ENCODE data around the gene CA10. TPM values are rescaled to one million over a fixed set of nuclear protein-coding genes. Genes with fewer than 3 reads are reported as not detected.

The CA10 gene
- total RNA-seq, 1 donor from 2014 or later: not detected

GRCh38 chr17:52027081-52027480 lies 131.4 kb downstream of the CA10 start:
- Mint-ChIP-seq H3K27ac (ENCODE audit: unreplicated experiment) (peak overlapping the region; percentile 85), H3K9me3 (ENCODE audit: low read depth) (peaks cover 9% of the 10 kb centered on the region), H3K27me3 (ENCODE audit: low read depth) (no peaks in the 10 kb centered on the region), H3K36me3 (ENCODE audit: low read depth) (no peaks in the 10 kb centered on the region), H3K4me3 (ENCODE audit: unreplicated experiment) (no peak overlapping the region), H3K4me1 (ENCODE audit: low read depth) (peaks cover 45% of the 10 kb centered on the region)
- no peak for DNase-seq (ENCODE audit: low spot score)
- TF ChIP-seq CTCF (IDR thresholded peaks at IDR 0.05): no peak

- no peak for DNase-seq (ENCODE audit: low spot score)
- no peak for TF ChIP-seq CTCF (IDR thresholded peaks at IDR 0.05)
- Mint-ChIP-seq H3K4me1 (ENCODE audit: low read depth) (peaks cover 45% of the 10 kb centered on the region), H3K4me3 (ENCODE audit: unreplicated experiment) (no peak overlapping the region), H3K9me3 (ENCODE audit: low read depth) (peaks cover 13% of the 10 kb centered on the region), H3K36me3 (ENCODE audit: low read depth) (no peaks in the 10 kb centered on the region), H3K27me3 (ENCODE audit: low read depth) (no peaks in the 10 kb centered on the region), H3K27ac (ENCODE audit: unreplicated experiment) (peak overlapping the region; percentile 42)
These were observed 132.4 kb downstream of the CA10 start for GRCh38 chr17:52026075-52026474.

- no peak for TF ChIP-seq CTCF (IDR thresholded peaks at IDR 0.05)
- Mint-ChIP-seq H3K4me3 (ENCODE audit: unreplicated experiment) (no peak overlapping the region), H3K9me3 (ENCODE audit: low read depth) (peaks cover 13% of the 10 kb centered on the region), H3K27me3 (ENCODE audit: low read depth) (no peaks in the 10 kb centered on the region), H3K4me1 (ENCODE audit: low read depth) (peaks cover 45% of the 10 kb centered on the region), H3K27ac (ENCODE audit: unreplicated experiment) (peak overlapping the region; percentile 91), H3K36me3 (ENCODE audit: low read depth) (no peaks in the 10 kb centered on the region)
- no peak for DNase-seq (ENCODE audit: low spot score)
These were observed 133.3 kb downstream of the CA10 start for GRCh38 chr17:52025236-52025635.

GRCh38 chr17:52024300-52024870 lies 134.1 kb downstream of the CA10 start:
- Mint-ChIP-seq H3K9me3 (ENCODE audit: low read depth) (peaks cover 13% of the 10 kb centered on the region), H3K4me3 (ENCODE audit: unreplicated experiment) (no peak overlapping the region), H3K27me3 (ENCODE audit: low read depth) (no peaks in the 10 kb centered on the region), H3K4me1 (ENCODE audit: low read depth) (peaks cover 45% of the 10 kb centered on the region), H3K27ac (ENCODE audit: unreplicated experiment) (peak overlapping the region; percentile 45), H3K36me3 (ENCODE audit: low read depth) (no peaks in the 10 kb centered on the region)
- TF ChIP-seq CTCF (IDR thresholded peaks at IDR 0.05): no peak
- DNase-seq (ENCODE audit: low spot score): no peak

- Mint-ChIP-seq H3K4me1 (ENCODE audit: low read depth) (no peaks in the 10 kb centered on the region), H3K27me3 (ENCODE audit: low read depth) (no peaks in the 10 kb centered on the region), H3K27ac (ENCODE audit: unreplicated experiment) (no peak overlapping the region), H3K4me3 (ENCODE audit: unreplicated experiment) (no peak overlapping the region), H3K9me3 (ENCODE audit: low read depth) (peaks cover 4% of the 10 kb centered on the region), H3K36me3 (ENCODE audit: low read depth) (no peaks in the 10 kb centered on the region)
- TF ChIP-seq CTCF (IDR thresholded peaks at IDR 0.05): no peak
- no peak for DNase-seq (ENCODE audit: low spot score)
These were observed 147.4 kb downstream of the CA10 start for GRCh38 chr17:52011064-52011463.

Data from chondrocyte (in vitro differentiated cells).